GM18517 (cell line): Measurements from ENCODE around the gene ZFYVE19.

ENCODE experiments used
- ATAC-seq: cut with Tn5 transposase; IDR thresholded peaks from one replicate; pipeline ENCODE4 v1.9.1; 2021; ENCODE audit warnings: mild to moderate bottlenecking, moderate library complexity; ENCODE audit not compliant: unreplicated experiment

ZFYVE19 gene

GRCh38 chr15:40812721-40813425 is 6.0 kb downstream of the ZFYVE19 start:
- ATAC-seq: no peak

- ATAC-seq: no peak
Observed at GRCh38 chr15:40815042-40815698, 8.3 kb downstream of the ZFYVE19 start.

GRCh38 chr15:40819048-40819447 is 12.2 kb downstream of the ZFYVE19 start:
- ATAC-seq: no peak

- ATAC-seq: no peak
Observed at GRCh38 chr15:40821195-40821594, 14.3 kb downstream of the ZFYVE19 start.

GRCh38 chr15:40823572-40824343 is 16.9 kb downstream of the ZFYVE19 start:
- ATAC-seq: no peak

- no peak for ATAC-seq
Observed at GRCh38 chr15:40825661-40826422, 19.0 kb downstream of the ZFYVE19 start.

- no peak for ATAC-seq
Observed at GRCh38 chr15:40826423-40827075, 19.7 kb downstream of the ZFYVE19 start.

GRCh38 chr15:40828447-40829036 is 21.7 kb downstream of the ZFYVE19 start, which contains the start of gene PPP1R14D:
PPP1R14D (minus strand) TSS chr15:40828708; CDS start chr15:40828641, 67 bp downstream.
- no peak for ATAC-seq

- ATAC-seq: no peak
Observed at GRCh38 chr15:40829115-40829514, 22.2 kb downstream of the ZFYVE19 start.

- ATAC-seq: no peak
Observed at GRCh38 chr15:40830884-40831283, 24.0 kb downstream of the ZFYVE19 start.

GRCh38 chr15:40831861-40832260 is 25.0 kb downstream of the ZFYVE19 start:
- no peak for ATAC-seq

- no peak for ATAC-seq
Observed at GRCh38 chr15:40832903-40833302, 26.0 kb downstream of the ZFYVE19 start.

GRCh38 chr15:40836020-40836419 is 29.1 kb downstream of the ZFYVE19 start:
- no peak for ATAC-seq

- ATAC-seq: no peak
Observed at GRCh38 chr15:40838756-40839155, 31.9 kb downstream of the ZFYVE19 start.

- no peak for ATAC-seq
Observed at GRCh38 chr15:40841741-40842140, 34.9 kb downstream of the ZFYVE19 start.

- ATAC-seq: no peak
Observed at GRCh38 chr15:40843261-40843884, 36.5 kb downstream of the ZFYVE19 start.

GRCh38 chr15:40843885-40844695 is 37.2 kb downstream of the ZFYVE19 start, which contains the start of gene SPINT1:
SPINT1 (plus strand) TSS chr15:40844048; CDS start chr15:40844555, 507 bp downstream.
- ATAC-seq: no peak

- ATAC-seq: no peak
Observed at GRCh38 chr15:40844696-40845030, 37.8 kb downstream of the ZFYVE19 start.

- ATAC-seq: no peak
Observed at GRCh38 chr15:40845036-40845435, 38.1 kb downstream of the ZFYVE19 start.
